ENCODE measurements around the gene INSL3. TPM values are rescaled to one million over a fixed set of nuclear protein-coding genes. Genes with fewer than 3 reads are reported as not detected.
A peak's percentile ranks its signal among the peaks of the same experiment; 100 is the strongest.

INSL3 gene
- polyA plus RNA-seq, 1 donor (not counting 4 experiments of a cell fraction or from before 2014, with no cell fraction given) = not detected

DNA sequence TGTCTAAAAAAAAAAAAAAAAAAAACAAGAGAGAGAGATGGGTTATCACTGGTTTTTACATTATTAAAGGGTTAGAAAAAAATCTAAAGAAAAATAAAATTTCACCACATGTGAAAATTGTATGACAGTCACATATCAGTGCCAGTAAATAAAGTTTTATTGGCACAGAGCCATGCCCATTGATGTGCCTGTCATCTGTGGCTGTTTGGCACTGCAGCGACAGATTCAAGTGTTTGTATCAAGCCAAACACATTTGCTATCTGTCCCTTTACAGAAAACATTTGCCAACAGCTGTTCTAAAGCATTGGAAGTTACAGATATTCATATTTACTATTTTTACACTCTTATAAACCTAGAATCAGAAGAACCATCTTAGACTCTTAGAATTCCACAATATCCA, 53.8 kb downstream of the INSL3 start:
- dilution Hi-C loops (cut with MboI; ENCODE audit: extremely low pct_ligation_motif_present, low sequenced_read_pairs) = no loop called here
- no peak overlapping the region for H3K4me2 ChIP-seq (ENCODE audit: control insufficient read depth, extremely low read depth, insufficient read depth, low read depth, low read length)
- no peaks in the 10 kb centered on the region for H3K27me3 ChIP-seq (ENCODE audit: control insufficient read depth, extremely low read depth, insufficient read depth, low read length)
- H4K20me1 ChIP-seq (ENCODE audit: control insufficient read depth, extremely low read depth, insufficient read depth, low read length) = no peaks in the 10 kb centered on the region
- no peak for FAIRE-seq
- H3K36me3 ChIP-seq (ENCODE audit: control insufficient read depth in 2 of 2, extremely low read depth in 1 of 2, insufficient read depth in 2 of 2, low read length in 2 of 2) = no peaks in the 10 kb centered on the region
- no peak for DNase-seq (ENCODE audit: low read depth, low spot score)
- H3K4me1 ChIP-seq (ENCODE audit: control insufficient read depth, extremely low read depth, insufficient read depth, low read length) = peaks cover 3% of the 10 kb centered on the region
- H3K9me3 ChIP-seq (ENCODE audit: control insufficient read depth, low read depth, low read length) = no peaks in the 10 kb centered on the region
- H3K79me2 ChIP-seq (ENCODE audit: control insufficient read depth, insufficient read depth, low read length) = no peaks in the 10 kb centered on the region
- H3K9ac ChIP-seq (ENCODE audit: control insufficient read depth, extremely low read depth, insufficient read depth, low read length) = no peak overlapping the region
- H3K9me1 ChIP-seq (ENCODE audit: control insufficient read depth, extremely low read depth, insufficient read depth, low read length) = no peaks in the 10 kb centered on the region
- TF ChIP-seq EZH2 (IDR thresholded peaks at IDR 0.05; ENCODE audit: low read length) = no peak
- TF ChIP-seq CTCF (optimal IDR thresholded peaks at IDR 0.05 in 1 of 3, IDR thresholded peaks at IDR 0.05 in 1 of 3, conservative IDR thresholded peaks at IDR 0.05 in 1 of 3; ENCODE audit: extremely low read depth in 1 of 3, insufficient read depth in 2 of 3, low read length in 3 of 3) = no peak
- H3K4me3 ChIP-seq (ENCODE audit: control insufficient read depth in 2 of 3, extremely low read depth in 1 of 3, insufficient read depth in 2 of 3, low read depth in 1 of 3, low read length in 3 of 3) = no peak overlapping the region
- H3K27ac ChIP-seq (ENCODE audit: control insufficient read depth, insufficient read depth, low read length) = no peak overlapping the region
- H2AFZ ChIP-seq (ENCODE audit: control insufficient read depth, low read length) = no peak overlapping the region

DNA sequence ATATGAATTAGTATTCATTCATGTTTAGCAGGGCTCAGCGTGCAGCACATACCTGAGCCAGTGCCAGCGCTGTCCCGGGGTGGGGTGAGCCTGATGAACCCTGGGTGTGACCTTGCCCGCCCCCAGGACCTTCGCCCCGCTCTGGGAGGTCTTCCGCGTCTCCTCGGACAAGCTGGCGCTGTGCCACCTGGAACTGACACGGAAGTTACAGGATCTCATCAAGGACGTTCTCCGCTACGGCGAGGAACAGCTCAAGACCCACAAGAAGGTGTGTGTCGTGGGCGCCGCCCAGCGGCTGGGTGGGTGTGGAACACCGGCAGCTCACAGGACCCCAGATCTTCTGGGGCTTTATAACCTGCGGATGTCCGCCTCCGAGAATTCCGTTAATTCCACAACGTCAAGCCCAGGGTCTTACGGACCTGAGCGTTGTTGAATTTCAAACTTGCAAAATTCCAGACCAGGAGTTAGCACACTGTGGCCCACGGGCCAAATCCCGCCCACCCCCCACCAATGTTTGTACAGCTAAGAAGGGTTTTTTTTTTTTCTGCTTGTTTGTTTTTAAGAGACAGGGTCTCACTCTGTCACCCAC, 54.7 kb downstream of the INSL3 start:
- Histone ChIP-seq H3K4me2 (ENCODE audit: control insufficient read depth, extremely low read depth, insufficient read depth, low read depth, low read length) (peak overlapping the region; percentile 63), H3K79me2 (ENCODE audit: control insufficient read depth, insufficient read depth, low read length) (no peaks in the 10 kb centered on the region), H3K9me3 (ENCODE audit: control insufficient read depth, low read depth, low read length) (no peaks in the 10 kb centered on the region), H3K9me1 (ENCODE audit: control insufficient read depth, extremely low read depth, insufficient read depth, low read length) (no peaks in the 10 kb centered on the region), H2AFZ (ENCODE audit: control insufficient read depth, low read length) (peak overlapping the region; percentile 46), H3K27ac (ENCODE audit: control insufficient read depth, insufficient read depth, low read length) (no peak overlapping the region), H3K4me1 (ENCODE audit: control insufficient read depth, extremely low read depth, insufficient read depth, low read length) (peaks cover 3% of the 10 kb centered on the region), H3K27me3 (ENCODE audit: control insufficient read depth, extremely low read depth, insufficient read depth, low read length) (no peaks in the 10 kb centered on the region), H4K20me1 (ENCODE audit: control insufficient read depth, extremely low read depth, insufficient read depth, low read length) (no peaks in the 10 kb centered on the region), H3K36me3 (ENCODE audit: control insufficient read depth in 2 of 2, extremely low read depth in 1 of 2, insufficient read depth in 2 of 2, low read length in 2 of 2) (no peaks in the 10 kb centered on the region), H3K9ac (ENCODE audit: control insufficient read depth, extremely low read depth, insufficient read depth, low read length) (no peak overlapping the region), H3K4me3 (ENCODE audit: control insufficient read depth in 2 of 3, extremely low read depth in 1 of 3, insufficient read depth in 2 of 3, low read depth in 1 of 3, low read length in 3 of 3) (peak overlapping the region; percentile 12 to 22 (median 20))
- dilution Hi-C loops (cut with MboI; ENCODE audit: extremely low pct_ligation_motif_present, low sequenced_read_pairs) = no loop called here
- DNase-seq (ENCODE audit: low read depth, low spot score) (no peak), FAIRE-seq (peak; percentile 93)
- no peak for TF ChIP-seq EZH2 (IDR thresholded peaks at IDR 0.05; ENCODE audit: low read length)
- TF ChIP-seq CTCF (optimal IDR thresholded peaks at IDR 0.05 in 1 of 3, IDR thresholded peaks at IDR 0.05 in 1 of 3, conservative IDR thresholded peaks at IDR 0.05 in 1 of 3; ENCODE audit: extremely low read depth in 1 of 3, insufficient read depth in 2 of 3, low read length in 3 of 3) = peak; percentile 92 to 97 (median 95)

Small RNAs within 50 kb of the gene (small RNA-seq; reads per million reads assigned to genes)
- gene SNORA68 (ENCODE audit: insufficient read length in 3 of 3, low read depth in 3 of 3, low replicate concordance in 1 of 3) = 0 reads per million in 3 experiments

Other genes with a start within 250 kb of the INSL3 start
- gene UNC13A, start 133.2 kb downstream of the INSL3 start, polyA plus RNA-seq = under 0.01 TPM in 1 of 3 replicates, not detected in the others
- gene MAP1S, start 102.0 kb downstream of the INSL3 start, polyA plus RNA-seq = 3.7 to 10.7 TPM (median 4.4 TPM) in 3 replicates
- 0.14 to 0.22 TPM (median 0.21 TPM) in 3 replicates for gene FCHO1, start 70.0 kb downstream of the INSL3 start, polyA plus RNA-seq
- 3.6 to 5.1 TPM (median 4.4 TPM) in 3 replicates for gene B3GNT3, start 26.4 kb downstream of the INSL3 start, polyA plus RNA-seq
- gene JAK3, start 26.5 kb upstream of the INSL3 start, polyA plus RNA-seq = 0.37 to 0.59 TPM (median 0.50 TPM) in 3 replicates
- gene RPL18A, start 38.4 kb upstream of the INSL3 start, polyA plus RNA-seq = 1,044 to 1,469 TPM (median 1,312 TPM) in 3 replicates
- not detected in 3 replicates for gene SLC5A5, start 50.4 kb upstream of the INSL3 start, polyA plus RNA-seq
- gene CCDC124, start 111.5 kb upstream of the INSL3 start, polyA plus RNA-seq = 56.8 to 87.0 TPM (median 58.7 TPM) in 3 replicates
- not detected in 3 replicates for gene KCNN1, start 145.6 kb upstream of the INSL3 start, polyA plus RNA-seq
- gene ARRDC2, start 186.7 kb upstream of the INSL3 start, polyA plus RNA-seq = 2.4 to 3.5 TPM (median 2.5 TPM) in 3 replicates